ENCODE data around the gene POLR2M.

- TF ChIP-seq FEZF1 (tag by site-specific recombination; IDR thresholded peaks at IDR 0.05) (no peak), ZNF777 (tag by site-specific recombination; IDR thresholded peaks at IDR 0.05; ENCODE audit: borderline replicate concordance) (no peak), PBX3 (CRISPR knock-in tag; IDR thresholded peaks at IDR 0.05) (no peak), CTCF (tag by site-specific recombination; IDR thresholded peaks at IDR 0.05) (no peak), ZNF510 (tag by site-specific recombination; IDR thresholded peaks at IDR 0.05; ENCODE audit: insufficient replicate concordance) (no peak), ZNF391 (tag by site-specific recombination; IDR thresholded peaks at IDR 0.05; ENCODE audit: borderline replicate concordance, low read depth) (no peak), WT1 (tag by site-specific recombination; IDR thresholded peaks at IDR 0.05) (no peak), YY1 (tag by site-specific recombination; IDR thresholded peaks at IDR 0.05) (no peak), ZNF768 (tag by site-specific recombination; IDR thresholded peaks at IDR 0.05) (no peak), ZNF239 (tag by site-specific recombination; IDR thresholded peaks at IDR 0.05) (no peak), ZNF138 (tag by site-specific recombination; IDR thresholded peaks at IDR 0.05; ENCODE audit: borderline replicate concordance) (no peak), PRDM4 (tag by site-specific recombination; IDR thresholded peaks at IDR 0.05) (no peak)
Observed at GRCh38 chr15:57718309-57718708, 11.8 kb downstream of the POLR2M start.

Measured in HEK293 (cell line).